Cardiac atrium fibroblast (primary cell): ENCODE data around the gene CKMT2. TPM values are rescaled to one million over a fixed set of nuclear protein-coding genes. Genes with fewer than 3 reads are reported as not detected.

Experiments
- total RNA-seq: library from RNA; depleted of rRNA; stranded (reverse); fragments of >200 nt; gene quantifications from 2 replicates; pipeline ENCODE4 v1.2.3, GENCODE V29; 2015

Gene CKMT2
- 0.72 TPM in 1 of 2 replicates, not detected in the other for total RNA-seq

DNA sequence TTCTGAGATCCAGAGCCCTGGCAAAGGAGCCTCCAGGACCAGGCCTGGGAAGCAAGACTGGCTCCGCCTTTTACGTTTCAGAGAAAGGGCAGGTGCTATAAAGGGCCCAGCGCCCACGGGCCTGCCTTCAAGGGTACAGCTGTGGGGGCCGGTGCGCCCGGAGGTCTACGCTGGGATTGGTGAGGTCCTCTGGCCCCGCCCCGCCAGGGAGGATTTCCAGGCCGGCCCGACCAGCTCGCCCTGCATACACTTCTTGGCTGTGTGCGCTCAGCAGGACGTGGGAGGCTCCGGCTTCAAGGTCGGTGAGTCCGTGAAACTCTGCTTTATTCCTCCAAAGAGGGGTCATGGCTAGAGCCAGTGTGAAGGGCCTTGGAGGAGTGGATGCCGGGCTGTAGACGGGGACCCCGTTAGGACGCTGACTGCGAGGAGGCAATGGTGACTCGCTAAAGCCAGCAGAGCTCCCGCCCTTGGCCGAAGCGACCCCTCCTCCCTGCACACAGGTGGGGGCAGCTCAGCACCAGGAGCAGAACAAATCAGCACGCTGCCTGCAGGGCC lies at the start of gene CKMT2:
Gene CKMT2 (plus strand): TSS at position 243 of the 555 bp plus-strand sequence. CDS start 17,811 bp downstream, outside the sequence.

GRCh38 chr5:81301271-81302015 lies 68.3 kb downstream of the CKMT2 start, which contains the start of gene ZCCHC9:
TSS of gene ZCCHC9 (plus strand) at chr5:81301587. CDS start at chr5:81304758, 3,171 bp downstream.

Other genes with a start within 250 kb of the CKMT2 start
- 9.9 and 17.5 TPM in 2 replicates for gene ZCCHC9, start 68.3 kb downstream of the CKMT2 start, total RNA-seq
- 0.72 TPM in 1 of 2 replicates, not detected in the other for gene ACOT12, start 160.8 kb downstream of the CKMT2 start, total RNA-seq